ENCODE measurements around the gene C2orf72. TPM values are rescaled to one million over a fixed set of nuclear protein-coding genes. Genes with fewer than 3 reads are reported as not detected.
"Not testable (repeated sequence)": the region's sequence is repeated elsewhere in the genome, so short reads cannot be mapped to it uniquely, and the experiment has no call there.

C2orf72 gene
- total RNA-seq, 1 donor from 2014 or later, result 0.10 TPM

DNA sequence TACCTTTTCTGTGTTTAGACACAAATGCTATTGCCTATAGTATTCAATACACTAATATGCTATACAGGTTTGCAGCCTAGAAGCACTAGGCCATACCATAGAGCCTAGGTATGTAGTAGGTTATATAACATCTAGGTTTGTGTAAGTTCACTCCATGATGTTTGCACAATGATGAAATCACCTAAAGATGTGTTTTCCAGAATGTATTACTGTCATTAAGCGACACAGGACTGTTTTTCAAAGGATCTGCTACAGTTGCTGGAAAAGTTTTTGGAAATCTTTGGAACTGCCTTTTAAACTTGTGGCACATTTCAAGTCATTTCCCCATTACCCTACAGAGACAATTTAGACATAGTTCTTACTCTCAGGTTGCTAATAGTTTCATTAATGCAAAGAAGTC lies 28.6 kb downstream of the C2orf72 start:
- intact Hi-C loops (cut with micrococcal nuclease), result no loop called here

DNA sequence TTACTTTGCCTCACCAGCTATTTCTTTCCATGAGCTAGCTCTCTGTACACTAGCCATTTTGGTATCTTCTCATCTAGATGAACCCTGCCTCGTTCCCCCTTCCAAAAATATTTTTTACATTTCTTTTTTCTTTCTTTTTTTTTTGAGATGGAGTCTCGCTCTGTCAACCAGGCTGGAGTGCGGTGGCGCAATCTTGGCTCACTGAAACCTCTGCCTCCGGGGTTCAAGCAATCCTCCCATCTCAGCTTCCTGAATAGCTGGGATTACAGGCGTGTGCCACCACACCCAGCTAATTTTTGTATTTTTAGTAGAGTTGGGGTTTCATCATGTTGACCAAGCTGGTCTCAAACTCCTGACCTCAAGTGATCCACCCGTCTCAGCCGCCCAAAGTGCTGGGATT lies 30.2 kb downstream of the C2orf72 start:
- intact Hi-C loops (cut with micrococcal nuclease), result not testable (repeated sequence)

- intact Hi-C loops (cut with micrococcal nuclease), result no loop called here
These were observed 31.4 kb downstream of the C2orf72 start for GRCh38 chr2:231068525-231069222.

DNA sequence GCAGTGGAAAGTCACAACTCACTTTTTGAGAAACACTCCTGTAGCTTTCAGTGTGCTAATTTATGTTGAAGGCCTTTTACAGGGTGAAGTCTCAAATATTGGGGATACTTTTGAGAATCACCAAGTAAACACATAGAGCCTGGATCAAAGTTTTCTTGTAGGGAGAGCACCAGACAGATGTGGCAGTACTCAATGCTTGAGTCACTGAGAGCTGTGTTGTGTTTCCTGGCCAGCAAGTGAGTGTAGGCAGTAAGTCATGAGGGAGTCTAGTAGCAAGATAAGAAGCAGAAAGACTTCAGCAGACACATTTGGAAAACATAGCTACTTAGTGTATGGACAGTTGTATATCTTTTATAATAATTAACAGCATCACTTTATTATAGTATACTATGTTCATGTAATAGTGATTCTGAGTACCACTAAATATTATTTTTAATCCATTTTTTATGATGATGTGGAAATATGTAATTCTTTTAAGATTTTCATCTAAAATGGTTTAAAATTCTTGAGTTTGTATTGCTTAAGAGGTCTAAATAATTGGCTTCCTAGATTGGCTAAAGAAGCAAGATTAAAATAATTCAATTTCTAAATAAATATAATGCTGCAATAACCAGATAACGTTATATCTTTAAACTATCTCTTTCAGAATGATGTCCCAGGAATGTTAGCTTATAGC lies 32.2 kb downstream of the C2orf72 start:
- intact Hi-C loops (cut with micrococcal nuclease), result no loop called here

GRCh38 chr2:231084565-231084964 lies 47.2 kb downstream of the C2orf72 start:
- intact Hi-C loops (cut with micrococcal nuclease), result no loop called here

DNA sequence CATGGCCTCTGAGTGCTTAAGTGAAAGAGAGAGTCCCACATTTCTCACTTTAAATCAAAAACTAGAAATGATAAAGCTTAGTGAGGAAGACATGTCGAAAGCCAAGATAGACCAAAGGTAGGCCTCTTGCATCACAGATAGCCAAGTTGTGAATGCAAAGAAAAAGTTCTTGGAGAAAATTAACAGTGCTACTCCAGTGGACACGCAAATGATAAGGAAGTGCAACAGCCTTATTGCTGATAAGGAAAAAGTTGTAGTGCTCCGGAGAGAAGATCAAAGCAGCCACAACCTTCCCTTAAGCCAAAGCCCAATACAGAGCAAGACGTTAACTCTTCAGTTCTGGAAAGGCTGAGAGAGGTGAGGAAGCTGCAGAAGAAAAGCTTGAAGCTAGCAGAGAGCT lies 51.4 kb downstream of the C2orf72 start:
- intact Hi-C loops (cut with micrococcal nuclease), result no loop called here

DNA sequence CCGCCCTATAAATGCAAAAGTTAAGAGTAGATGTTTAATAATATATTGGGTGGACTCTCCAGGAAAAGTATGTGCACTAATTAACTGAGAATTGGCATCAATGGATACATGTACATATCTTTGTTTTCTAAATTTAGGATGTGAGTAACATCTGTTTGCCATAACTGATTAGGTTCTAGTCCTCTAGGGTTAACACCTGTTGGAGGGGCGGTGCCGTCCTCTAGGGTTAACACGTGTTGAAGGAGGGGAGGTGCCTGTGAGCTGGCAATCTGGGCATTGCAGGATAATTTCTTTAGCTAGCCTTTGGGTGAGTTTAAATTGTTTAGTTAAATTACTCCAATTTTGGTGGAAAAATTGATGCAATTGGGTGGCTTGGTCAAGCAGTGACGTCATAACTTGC lies 56.6 kb downstream of the C2orf72 start:
- intact Hi-C loops (cut with micrococcal nuclease), result no loop called here

- intact Hi-C loops (cut with micrococcal nuclease), result no loop called here
These were observed 57.5 kb downstream of the C2orf72 start for GRCh38 chr2:231094736-231095346.

Other genes with a start within 250 kb of the C2orf72 start
- 3.9 and 5.0 TPM in 2 replicates for gene ITM2C, start 172.6 kb upstream of the C2orf72 start, total RNA-seq
- gene GPR55, start 112.3 kb upstream of the C2orf72 start, total RNA-seq, result 0.76 and 0.98 TPM in 2 replicates
- not detected in 2 replicates for gene SPATA3, start 41.4 kb upstream of the C2orf72 start, total RNA-seq
- gene PSMD1, start 19.3 kb downstream of the C2orf72 start, total RNA-seq, result 126 and 128 TPM in 2 replicates
- not detected in 2 replicates for gene HTR2B, start 87.5 kb downstream of the C2orf72 start, total RNA-seq
- gene ARMC9, start 161.1 kb downstream of the C2orf72 start, total RNA-seq, result 1.4 and 1.5 TPM in 2 replicates